GM19397 (cell line): Measurements from ENCODE around the gene PTTG2.
"Not testable (repeated sequence)": the region's sequence is repeated elsewhere in the genome, so short reads cannot be mapped to it uniquely, and the experiment has no call there.

Experiments
- ATAC-seq: cut with Tn5 transposase; IDR thresholded peaks from one replicate; pipeline ENCODE4 v1.9.1; 2021; ENCODE audit warnings: mild to moderate bottlenecking, moderate library complexity; ENCODE audit not compliant: unreplicated experiment

PTTG2 gene

GRCh38 chr4:37960098-37960497 is at the start of gene PTTG2:
PTTG2 (plus strand) TSS chr4:37960398; CDS start chr4:37960435, 37 bp downstream.
- ATAC-seq, result no peak

DNA sequence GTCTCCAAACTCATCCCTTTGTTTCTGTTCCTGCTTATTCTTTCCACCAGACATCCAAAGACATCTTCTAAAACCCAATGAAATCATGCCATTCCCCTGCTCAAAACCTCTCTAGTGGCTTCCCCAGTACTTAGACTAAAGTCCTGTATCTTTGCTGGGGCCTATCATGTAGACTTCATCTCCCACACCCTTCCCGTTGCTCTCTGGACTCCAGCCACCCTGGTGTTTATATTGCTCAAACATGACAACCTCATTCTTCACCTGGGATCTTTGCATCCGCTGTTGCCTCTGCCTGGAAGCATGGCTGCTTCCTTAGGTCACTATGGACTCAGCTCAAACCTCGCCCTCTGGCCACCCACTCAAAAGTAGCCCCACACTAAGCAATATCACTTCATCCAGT is 45.7 kb upstream of the PTTG2 start:
- no peak for ATAC-seq

DNA sequence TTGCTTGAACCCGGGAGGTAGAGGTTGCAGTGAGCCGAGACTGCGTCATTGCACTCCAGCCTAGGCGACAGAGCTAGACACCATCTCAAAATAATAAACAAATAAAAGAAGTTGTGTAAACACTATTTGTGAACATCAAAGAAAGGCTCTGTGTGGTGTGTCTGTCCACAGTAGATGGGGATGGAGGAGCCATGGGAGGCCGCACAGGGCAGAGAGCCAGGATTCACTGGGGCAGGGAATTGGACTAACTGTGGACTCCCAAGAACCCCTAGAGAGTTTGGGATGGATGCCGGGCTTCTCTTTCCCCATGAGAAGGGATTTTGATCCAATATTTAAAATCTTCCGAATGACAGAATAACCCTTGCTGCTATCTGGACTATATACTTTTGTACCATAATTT is 42.8 kb upstream of the PTTG2 start:
- ATAC-seq, result no peak

DNA sequence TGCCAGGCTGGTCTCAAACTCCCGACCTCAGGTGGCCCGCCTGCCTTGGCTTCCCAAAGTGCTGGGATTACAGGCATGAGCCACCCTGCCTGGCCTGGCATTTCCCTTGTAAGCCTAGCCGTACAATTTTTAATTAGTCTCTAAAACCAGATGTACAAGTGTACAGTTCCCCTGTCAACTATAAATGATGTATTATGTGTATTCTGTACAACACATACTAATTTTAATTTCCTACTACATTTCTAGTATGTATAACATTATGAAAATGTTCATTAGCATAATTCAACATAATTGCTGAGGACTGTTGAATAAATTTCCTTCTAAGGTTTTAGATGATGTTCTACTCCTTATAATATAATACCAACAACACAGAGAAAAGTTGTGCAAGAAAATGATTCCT is 41.5 kb upstream of the PTTG2 start:
- ATAC-seq, result no peak

- no peak for ATAC-seq
Observed at GRCh38 chr4:37922328-37922727, 37.9 kb upstream of the PTTG2 start.

GRCh38 chr4:37923089-37923488 is 37.1 kb upstream of the PTTG2 start:
- ATAC-seq, result not testable (repeated sequence)

DNA sequence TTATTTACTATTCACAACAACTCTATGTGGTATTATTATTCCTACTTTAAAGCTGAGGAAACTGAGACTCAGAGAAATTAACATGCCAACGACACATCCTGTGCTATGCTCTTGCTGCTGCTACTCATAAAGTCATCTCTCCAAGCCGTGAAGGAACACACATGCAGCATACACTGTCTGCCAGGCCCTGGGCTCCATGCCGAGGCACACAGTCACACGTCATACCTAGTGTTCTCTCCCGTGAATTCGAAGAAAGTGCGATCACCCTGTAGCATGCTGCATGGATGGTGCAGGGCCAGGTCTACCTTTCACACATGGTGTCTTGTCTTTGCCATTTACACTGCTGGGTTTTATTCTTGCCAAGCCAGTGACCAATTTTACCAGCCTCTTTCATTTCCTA is 35.3 kb upstream of the PTTG2 start:
- ATAC-seq, result no peak

DNA sequence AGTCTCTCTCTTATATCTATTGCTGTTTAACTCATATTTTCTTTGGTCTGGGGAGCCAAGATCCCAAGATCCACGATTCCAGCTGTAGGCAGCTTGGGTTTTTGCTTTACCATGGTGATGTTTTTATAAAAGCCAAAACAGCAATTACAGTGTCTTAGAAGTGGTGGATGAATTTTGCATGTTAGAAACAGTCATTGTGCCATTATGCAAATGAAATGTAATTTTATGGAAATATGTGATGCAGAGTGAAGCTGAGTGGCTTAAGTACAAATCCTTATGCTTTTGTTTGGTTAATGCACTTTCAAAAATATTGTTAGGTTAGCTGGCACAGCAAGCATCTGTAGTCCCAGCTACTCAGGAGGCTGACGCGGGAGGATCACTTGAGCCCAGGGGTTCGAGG is 32.8 kb upstream of the PTTG2 start:
- no peak for ATAC-seq

DNA sequence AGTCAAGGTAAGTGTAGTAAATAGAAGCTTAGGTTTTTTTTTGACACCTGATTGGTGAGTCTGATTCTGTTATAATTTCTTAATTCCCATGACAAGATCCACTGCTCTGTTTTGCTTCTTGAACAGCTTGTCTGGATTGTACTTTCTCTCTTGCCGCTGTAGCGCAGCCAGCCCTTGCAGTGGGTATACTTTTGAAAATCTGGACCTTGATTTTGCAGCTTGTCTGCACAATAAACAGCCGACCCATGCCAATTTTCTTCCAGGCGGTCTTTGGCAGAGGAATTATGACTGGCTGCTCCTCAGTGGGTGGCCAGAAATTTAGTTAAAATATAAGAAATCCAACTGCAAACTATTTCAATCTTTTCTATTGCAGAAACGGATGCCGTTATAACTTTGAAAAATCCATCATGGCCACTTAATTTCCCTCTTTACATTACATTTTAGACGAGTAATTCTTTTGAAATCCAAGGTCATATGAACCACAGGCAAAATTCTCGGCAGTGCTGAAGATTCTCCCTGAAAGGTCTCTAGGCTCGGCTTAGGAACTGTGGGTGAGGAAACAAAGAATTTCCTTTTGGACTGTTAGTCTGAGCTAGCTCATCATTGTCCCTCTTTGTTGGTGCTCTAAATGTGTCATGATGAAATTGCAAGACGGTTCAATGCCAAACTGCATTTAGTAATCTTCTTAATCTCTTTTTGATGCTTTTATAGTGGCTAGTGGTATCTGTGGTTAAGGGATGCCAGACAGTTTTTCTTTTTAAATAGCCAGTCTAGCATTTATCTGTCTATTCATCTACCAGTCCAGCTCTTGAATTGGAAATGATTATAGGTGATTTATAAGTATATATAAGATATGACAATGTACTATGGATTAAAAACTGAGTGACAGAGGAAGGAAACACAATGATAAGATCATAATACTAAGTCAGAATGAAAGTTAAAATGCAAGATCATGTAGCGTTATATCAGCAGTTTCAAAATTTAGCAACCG is 31.5 kb upstream of the PTTG2 start:
- ATAC-seq, result no peak

GRCh38 chr4:37934096-37934495 is 26.1 kb upstream of the PTTG2 start:
- ATAC-seq, result no peak

DNA sequence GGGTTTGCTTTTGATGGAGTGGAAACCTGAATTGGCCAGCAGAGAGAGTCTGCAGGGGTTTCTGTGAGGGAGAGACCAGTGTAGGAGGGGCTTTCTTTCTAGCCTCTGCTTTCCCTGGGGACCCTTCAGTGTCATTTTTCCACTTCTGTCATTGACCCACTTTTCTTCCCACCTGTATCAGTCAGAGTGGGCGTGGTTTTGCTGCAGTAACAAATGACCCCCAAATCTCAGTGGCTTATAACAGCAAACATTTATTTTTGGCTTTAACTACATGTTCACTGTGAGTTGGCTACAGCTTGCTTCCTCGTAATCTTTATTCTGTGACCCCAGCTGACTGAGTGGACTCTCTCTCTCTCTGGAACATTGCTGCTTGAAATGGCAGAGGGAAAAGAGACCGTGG is 25.6 kb upstream of the PTTG2 start:
- no peak for ATAC-seq

DNA sequence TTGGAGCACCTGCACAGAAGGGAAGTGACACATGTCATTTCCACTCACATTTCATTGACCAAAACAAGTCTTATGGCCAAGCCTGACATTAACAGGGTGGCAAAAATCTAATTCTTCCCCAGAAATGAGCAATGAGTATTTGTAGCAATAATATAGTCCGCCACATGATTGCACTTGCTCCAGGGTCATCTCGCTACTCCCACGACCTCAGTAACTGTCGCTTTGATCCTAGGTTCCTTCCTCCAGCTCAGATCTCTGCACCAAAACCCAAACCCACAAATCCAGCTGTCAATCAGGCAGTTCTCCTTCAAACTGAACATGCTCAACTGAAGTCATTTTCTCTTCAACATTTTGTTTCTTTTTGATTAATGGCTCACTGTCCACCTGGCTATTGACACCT is 25.2 kb upstream of the PTTG2 start:
- no peak for ATAC-seq

DNA sequence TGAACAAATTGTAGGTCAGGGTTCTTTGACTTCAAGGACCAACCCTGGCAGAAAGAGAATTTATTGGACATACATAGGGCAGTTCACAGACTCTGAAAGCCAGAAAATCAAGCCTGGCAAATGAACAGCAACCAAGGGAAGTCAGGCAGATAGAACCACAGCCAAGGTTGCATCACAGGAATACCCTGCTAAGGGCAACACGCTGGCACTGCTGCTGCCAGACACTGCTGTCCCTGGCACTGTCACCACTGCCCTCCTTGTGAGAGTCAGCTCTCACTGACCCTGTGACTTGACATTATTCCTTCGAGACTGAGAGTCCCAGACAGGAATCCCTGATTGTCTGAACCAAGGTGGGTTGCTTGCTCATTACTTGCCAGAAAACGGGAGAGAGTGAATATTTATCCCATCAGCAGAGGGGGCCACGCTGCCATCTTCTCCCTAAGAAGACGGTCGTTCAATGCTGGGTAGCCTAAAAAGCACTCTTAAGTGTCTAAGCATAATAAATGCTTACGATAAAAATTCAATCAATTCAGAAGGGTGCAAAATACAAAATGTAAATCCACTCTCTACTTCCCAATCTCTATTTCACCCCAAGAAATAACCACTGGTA is 23.2 kb upstream of the PTTG2 start:
- no peak for ATAC-seq

- no peak for ATAC-seq
Observed at GRCh38 chr4:37938208-37938607, 22.0 kb upstream of the PTTG2 start.

DNA sequence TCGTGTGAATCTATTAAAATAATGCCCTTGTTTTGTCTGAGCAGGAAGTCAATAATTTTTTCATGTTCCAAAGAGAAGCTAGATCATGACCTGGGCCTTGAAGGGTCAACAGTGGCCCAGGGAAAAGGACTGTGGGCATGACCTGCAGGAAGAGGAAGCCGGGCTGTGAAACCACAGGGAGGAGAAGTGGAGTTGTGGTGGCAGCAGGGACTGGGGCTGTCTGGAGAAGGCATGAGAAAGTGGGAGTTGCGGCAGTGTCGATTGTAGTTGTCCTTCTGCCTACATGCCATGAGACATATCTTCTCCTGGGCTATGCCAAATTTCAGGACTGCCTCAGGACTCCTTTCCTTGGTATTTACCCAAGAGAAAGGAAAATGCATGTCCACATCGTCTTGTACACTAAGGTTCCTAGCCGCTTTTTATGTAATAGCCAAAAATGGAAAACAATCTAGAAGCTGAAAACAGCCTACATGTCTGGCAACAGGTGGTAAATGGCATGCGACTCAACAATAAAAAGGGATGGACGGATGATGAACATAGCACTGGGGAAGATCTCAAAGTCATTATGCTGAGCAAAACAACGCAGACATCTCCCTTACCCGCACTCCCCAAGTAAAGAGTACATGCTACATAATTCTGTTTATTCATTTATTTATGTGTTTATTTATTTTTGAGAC is 13.6 kb upstream of the PTTG2 start:
- ATAC-seq, result no peak

DNA sequence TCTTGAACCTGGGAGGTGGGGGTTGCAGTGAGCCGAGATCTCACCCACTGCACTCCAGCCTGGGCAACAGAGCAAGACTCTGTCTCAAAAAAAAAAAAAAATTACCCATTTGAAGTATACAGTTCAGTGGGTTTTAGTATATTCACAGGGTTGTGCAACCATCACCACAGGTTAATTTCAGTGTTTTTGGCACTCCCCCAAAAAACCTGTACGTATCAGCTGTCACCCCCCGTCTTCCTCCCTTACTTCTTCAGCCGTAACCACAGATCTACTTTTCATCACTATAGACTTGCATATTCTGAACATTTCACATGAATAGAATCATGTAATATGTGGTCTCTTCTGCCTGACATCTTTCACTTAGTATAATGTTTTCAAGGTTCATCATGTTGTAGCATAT is 11.7 kb upstream of the PTTG2 start:
- ATAC-seq, result no peak

GRCh38 chr4:37949636-37950426 is 10.4 kb upstream of the PTTG2 start:
- ATAC-seq, result no peak

DNA sequence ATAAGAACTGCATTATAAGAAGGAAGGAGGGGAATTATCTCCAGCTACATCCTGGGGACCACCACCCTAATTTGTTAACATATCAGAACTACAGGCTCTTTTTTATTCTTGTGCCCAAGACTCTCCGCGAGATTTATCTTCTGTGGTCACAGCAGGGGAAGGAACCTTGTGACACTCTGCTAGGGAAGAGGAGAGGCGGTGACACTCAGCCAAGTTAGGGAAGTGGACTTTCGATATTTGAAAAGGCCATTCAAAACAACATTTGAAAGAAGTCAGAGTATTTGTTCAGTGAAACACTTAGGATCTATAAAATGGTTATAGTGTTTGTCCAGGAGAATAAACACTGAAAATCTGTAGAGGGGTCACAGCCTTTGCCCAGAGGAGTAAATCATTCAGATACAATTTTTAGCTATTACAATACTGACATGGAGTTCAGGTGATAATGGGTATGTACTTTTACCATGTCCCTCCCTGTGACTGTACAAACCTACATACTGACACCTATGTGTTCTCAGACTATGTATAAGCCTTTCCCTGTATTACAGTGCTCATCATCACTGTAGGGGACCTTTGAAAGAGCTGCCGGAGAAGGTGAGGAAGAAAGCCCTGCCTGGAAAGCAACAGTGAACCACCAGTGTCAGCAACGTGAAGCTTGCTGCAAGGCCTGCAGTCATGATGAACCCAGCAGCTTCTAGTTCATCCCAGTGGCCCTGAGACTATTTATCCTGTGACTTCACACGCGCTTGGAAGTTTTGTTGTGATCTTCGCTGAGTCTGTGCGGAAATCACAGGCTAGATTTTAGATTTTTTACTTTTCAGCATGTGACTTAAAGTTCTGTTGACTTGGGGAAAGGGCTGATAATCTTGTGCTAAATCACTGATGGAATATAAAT is 8.5 kb upstream of the PTTG2 start:
- no peak for ATAC-seq

- no peak for ATAC-seq
Observed at GRCh38 chr4:37953156-37953555, 7.0 kb upstream of the PTTG2 start.
